ENCODE data around the gene MYO15B. TPM values are rescaled to one million over a fixed set of nuclear protein-coding genes. Genes with fewer than 3 reads are reported as not detected.

Gene MYO15B
- total and polyA plus RNA-seq, 4 donors: 84.5 to 197 (median 167) TPM

DNA sequence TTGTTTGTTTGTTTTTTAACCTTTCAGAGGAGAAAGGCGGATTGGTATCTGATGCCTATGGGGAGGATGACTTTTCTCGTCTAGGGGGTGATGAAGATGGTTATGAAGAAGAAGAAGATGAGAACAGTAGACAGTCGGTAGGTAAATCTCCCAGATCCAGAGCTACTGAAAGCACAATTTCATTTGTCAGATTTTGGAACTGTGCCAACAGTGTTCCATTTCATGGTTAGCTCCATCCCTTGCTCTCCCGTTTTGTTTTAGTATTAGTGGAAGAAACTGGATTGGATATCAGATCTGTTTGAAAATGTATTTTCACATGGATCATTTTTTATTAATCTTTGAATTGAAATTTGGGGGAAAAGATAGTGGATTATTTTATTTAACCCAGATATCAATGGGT is 80.9 kb downstream of the MYO15B start:
- no peak for ATAC-seq (ENCODE audit: insufficient read depth, low FRiP score)
- H3K36me3 ChIP-seq (ENCODE audit: control insufficient read depth in 4 of 4, insufficient read depth in 4 of 4, low read length in 4 of 4): peaks cover 17 to 33% (median 24%) of the 10 kb centered on the region in 4 donors
- 74 to 90% methylated on average over 4 of the region's 4 CpGs for WGBS, 2 donors
- no peaks in the 10 kb centered on the region for H3K9me3 ChIP-seq (ENCODE audit: control insufficient read depth in 4 of 4, insufficient read depth in 3 of 4, low read length in 3 of 4)
- DNase-seq: no peak
- H3K27ac ChIP-seq (ENCODE audit: low read depth in 1 of 2, low read length in 1 of 2): no peak overlapping the region
- no peak overlapping the region for H3K4me3 ChIP-seq
- no peak overlapping the region for H3K9ac ChIP-seq (ENCODE audit: insufficient read depth in 1 of 2, low read length in 2 of 2)
- no peaks in the 10 kb centered on the region for H3K27me3 ChIP-seq (ENCODE audit: control insufficient read depth in 3 of 3, insufficient read depth in 3 of 3, low read length in 2 of 3)
- H3K4me1 ChIP-seq (ENCODE audit: control insufficient read depth in 5 of 5, insufficient read depth in 5 of 5, low read length in 5 of 5): peaks cover 3 to 19% (median 7%) of the 10 kb centered on the region in 5 donors
- TF ChIP-seq, protein P1, sequence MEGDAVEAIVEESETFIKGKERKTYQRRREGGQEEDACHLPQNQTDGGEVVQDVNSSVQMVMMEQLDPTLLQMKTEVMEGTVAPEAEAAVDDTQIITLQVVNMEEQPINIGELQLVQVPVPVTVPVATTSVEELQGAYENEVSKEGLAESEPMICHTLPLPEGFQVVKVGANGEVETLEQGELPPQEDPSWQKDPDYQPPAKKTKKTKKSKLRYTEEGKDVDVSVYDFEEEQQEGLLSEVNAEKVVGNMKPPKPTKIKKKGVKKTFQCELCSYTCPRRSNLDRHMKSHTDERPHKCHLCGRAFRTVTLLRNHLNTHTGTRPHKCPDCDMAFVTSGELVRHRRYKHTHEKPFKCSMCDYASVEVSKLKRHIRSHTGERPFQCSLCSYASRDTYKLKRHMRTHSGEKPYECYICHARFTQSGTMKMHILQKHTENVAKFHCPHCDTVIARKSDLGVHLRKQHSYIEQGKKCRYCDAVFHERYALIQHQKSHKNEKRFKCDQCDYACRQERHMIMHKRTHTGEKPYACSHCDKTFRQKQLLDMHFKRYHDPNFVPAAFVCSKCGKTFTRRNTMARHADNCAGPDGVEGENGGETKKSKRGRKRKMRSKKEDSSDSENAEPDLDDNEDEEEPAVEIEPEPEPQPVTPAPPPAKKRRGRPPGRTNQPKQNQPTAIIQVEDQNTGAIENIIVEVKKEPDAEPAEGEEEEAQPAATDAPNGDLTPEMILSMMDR (IDR thresholded peaks at IDR 0.05; ENCODE audit: control extremely low read depth, extremely low read depth): no peak

DNA sequence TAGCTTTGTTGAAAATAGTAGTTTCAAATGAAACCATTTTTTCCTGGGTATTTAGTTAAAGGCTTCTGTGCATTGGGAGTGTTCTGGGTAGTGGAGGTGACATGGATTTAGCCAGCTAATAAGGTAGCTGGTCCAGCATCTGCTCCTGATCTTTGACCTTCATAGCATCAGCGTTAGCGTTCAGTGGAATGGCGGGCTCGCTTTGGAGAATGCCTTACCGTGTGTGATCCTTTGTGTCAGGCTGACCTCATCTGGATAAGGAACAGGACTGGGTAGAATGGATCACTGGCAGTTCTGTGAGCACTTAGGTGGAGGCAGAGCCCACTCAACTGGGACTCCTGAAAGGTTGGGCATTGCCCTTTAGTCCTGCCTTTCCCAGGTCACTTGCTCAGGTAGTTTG is 83.3 kb downstream of the MYO15B start:
- H3K27ac ChIP-seq (ENCODE audit: low read depth in 1 of 2, low read length in 1 of 2): no peak overlapping the region
- ATAC-seq (ENCODE audit: insufficient read depth, low FRiP score): no peak
- no peak overlapping the region for H3K4me3 ChIP-seq
- H3K27me3 ChIP-seq (ENCODE audit: control insufficient read depth in 3 of 3, insufficient read depth in 3 of 3, low read length in 2 of 3): no peaks in the 10 kb centered on the region
- peaks cover 3 to 17% (median 5%) of the 10 kb centered on the region in 5 donors for H3K4me1 ChIP-seq (ENCODE audit: control insufficient read depth in 5 of 5, insufficient read depth in 5 of 5, low read length in 5 of 5)
- no peaks in the 10 kb centered on the region for H3K9me3 ChIP-seq (ENCODE audit: control insufficient read depth in 4 of 4, insufficient read depth in 3 of 4, low read length in 3 of 4)
- WGBS, 2 donors: 83 to 88% methylated on average over 5 of the region's 5 CpGs
- DNase-seq: no peak
- no peak overlapping the region for H3K9ac ChIP-seq (ENCODE audit: insufficient read depth in 1 of 2, low read length in 2 of 2)
- TF ChIP-seq, protein P1 (IDR thresholded peaks at IDR 0.05; ENCODE audit: control extremely low read depth, extremely low read depth): no peak
- H3K36me3 ChIP-seq (ENCODE audit: control insufficient read depth in 4 of 4, insufficient read depth in 4 of 4, low read length in 4 of 4): peaks cover 19 to 29% (median 24%) of the 10 kb centered on the region in 4 donors

DNA sequence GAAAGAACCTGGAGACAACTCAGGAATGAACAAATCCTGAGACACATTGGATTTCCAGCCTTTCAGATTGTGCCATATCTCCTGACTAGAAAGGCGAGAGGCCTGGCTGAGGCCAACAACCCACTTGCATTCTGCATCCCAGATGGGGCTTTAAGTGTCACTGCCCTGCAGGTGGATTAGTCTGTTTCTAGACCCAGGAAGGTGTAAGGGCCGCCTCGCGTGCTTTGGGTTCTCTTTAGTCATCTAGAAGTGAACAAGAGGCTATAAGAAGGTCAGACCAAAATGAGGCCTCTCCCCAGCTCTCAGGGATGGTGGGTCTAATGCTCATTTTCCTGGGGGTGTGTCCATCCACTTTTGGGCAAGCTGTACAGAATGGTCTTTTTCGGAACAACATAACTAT is 84.4 kb downstream of the MYO15B start:
- 97% methylated on average over 5 of the region's 5 CpGs for WGBS, 2 donors
- Histone ChIP-seq H3K27me3 (ENCODE audit: control insufficient read depth in 3 of 3, insufficient read depth in 3 of 3, low read length in 2 of 3) (no peaks in the 10 kb centered on the region), H3K36me3 (ENCODE audit: control insufficient read depth in 4 of 4, insufficient read depth in 4 of 4, low read length in 4 of 4) (peaks cover 20 to 32% (median 24%) of the 10 kb centered on the region in 4 donors), H3K9ac (ENCODE audit: insufficient read depth in 1 of 2, low read length in 2 of 2) (no peak overlapping the region), H3K4me3 (no peak overlapping the region), H3K9me3 (ENCODE audit: control insufficient read depth in 4 of 4, insufficient read depth in 3 of 4, low read length in 3 of 4) (no peaks in the 10 kb centered on the region), H3K4me1 (ENCODE audit: control insufficient read depth in 5 of 5, insufficient read depth in 5 of 5, low read length in 5 of 5) (peaks cover 0 to 10% (median 5%) of the 10 kb centered on the region in 5 donors), H3K27ac (ENCODE audit: low read depth in 1 of 2, low read length in 1 of 2) (no peak overlapping the region)
- DNase-seq (no peak), ATAC-seq (ENCODE audit: insufficient read depth, low FRiP score) (no peak)
- TF ChIP-seq, protein P1 (IDR thresholded peaks at IDR 0.05; ENCODE audit: control extremely low read depth, extremely low read depth): no peak

DNA sequence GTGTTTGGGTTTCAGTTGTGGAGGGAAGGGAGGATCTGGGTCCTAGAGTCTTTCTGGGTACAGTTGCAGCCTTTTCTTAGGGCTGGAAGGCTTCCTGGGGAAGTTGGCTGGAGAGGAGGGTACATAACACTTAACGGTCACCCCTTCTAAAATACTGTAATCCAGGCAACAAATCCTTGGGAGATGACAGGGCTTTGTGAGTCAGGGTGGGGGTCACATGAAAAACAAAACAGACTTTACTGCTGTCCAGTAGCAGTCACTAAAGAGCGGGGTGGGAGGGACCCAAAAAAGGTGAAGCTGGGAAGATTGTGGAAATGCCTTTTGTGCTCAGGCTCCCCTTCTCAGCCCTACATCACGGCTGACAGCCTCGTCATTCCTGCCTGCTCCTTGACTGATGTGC is 85.9 kb downstream of the MYO15B start:
- Histone ChIP-seq H3K4me3 (no peak overlapping the region), H3K4me1 (ENCODE audit: control insufficient read depth in 5 of 5, insufficient read depth in 5 of 5, low read length in 5 of 5) (peaks cover 0 to 1% (median under 1%) of the 10 kb centered on the region in 5 donors), H3K27ac (ENCODE audit: low read depth in 1 of 2, low read length in 1 of 2) (no peak overlapping the region), H3K36me3 (ENCODE audit: control insufficient read depth in 4 of 4, insufficient read depth in 4 of 4, low read length in 4 of 4) (peaks cover 21 to 36% (median 24%) of the 10 kb centered on the region in 4 donors), H3K9ac (ENCODE audit: insufficient read depth in 1 of 2, low read length in 2 of 2) (no peak overlapping the region), H3K9me3 (ENCODE audit: control insufficient read depth in 4 of 4, insufficient read depth in 3 of 4, low read length in 3 of 4) (no peaks in the 10 kb centered on the region), H3K27me3 (ENCODE audit: control insufficient read depth in 3 of 3, insufficient read depth in 3 of 3, low read length in 2 of 3) (no peaks in the 10 kb centered on the region)
- TF ChIP-seq, protein P1 (IDR thresholded peaks at IDR 0.05; ENCODE audit: control extremely low read depth, extremely low read depth): no peak
- WGBS, 2 donors: 83 to 86% methylated on average over 4 of the region's 4 CpGs
- ATAC-seq (ENCODE audit: insufficient read depth, low FRiP score) (no peak), DNase-seq (no peak)

Measured in lung (tissue), 12 donors.